ENCODE results near the gene INKA1.
A peak's percentile ranks its signal among the peaks of the same experiment; 100 is the strongest.

INKA1 gene

DNA sequence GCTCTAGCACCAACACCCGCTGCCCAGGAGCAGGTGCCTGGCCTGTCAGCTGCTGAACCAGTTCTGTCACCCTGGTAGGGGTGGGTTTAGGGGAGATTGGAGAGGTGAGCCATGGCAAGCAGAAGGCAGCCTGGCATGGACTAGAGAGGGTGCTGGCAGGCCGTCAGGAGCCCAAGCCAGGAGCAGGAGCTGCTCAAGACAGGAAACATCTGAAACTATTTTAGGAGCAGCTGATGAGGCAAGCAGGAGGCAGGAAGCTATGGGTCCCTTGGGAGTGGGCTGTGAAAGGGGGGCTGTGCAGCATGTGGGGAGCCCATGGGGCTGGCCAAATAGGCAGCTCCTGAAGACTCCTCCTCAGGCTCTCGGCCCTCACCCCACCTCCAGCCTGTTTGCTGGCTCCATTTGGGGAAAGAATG, 2.3 kb downstream of the INKA1 start:
- Histone ChIP-seq H3K27me3 (no peaks in the 10 kb centered on the region), H3K36me3 (no peaks in the 10 kb centered on the region), H3K4me1 (peaks cover 11% of the 10 kb centered on the region), H3K4me3 (ENCODE audit: low read depth, low read length) (no peak overlapping the region), H3K9me3 (no peaks in the 10 kb centered on the region)
- DNase-seq = peak; percentile 28
- TF ChIP-seq, protein P1, sequence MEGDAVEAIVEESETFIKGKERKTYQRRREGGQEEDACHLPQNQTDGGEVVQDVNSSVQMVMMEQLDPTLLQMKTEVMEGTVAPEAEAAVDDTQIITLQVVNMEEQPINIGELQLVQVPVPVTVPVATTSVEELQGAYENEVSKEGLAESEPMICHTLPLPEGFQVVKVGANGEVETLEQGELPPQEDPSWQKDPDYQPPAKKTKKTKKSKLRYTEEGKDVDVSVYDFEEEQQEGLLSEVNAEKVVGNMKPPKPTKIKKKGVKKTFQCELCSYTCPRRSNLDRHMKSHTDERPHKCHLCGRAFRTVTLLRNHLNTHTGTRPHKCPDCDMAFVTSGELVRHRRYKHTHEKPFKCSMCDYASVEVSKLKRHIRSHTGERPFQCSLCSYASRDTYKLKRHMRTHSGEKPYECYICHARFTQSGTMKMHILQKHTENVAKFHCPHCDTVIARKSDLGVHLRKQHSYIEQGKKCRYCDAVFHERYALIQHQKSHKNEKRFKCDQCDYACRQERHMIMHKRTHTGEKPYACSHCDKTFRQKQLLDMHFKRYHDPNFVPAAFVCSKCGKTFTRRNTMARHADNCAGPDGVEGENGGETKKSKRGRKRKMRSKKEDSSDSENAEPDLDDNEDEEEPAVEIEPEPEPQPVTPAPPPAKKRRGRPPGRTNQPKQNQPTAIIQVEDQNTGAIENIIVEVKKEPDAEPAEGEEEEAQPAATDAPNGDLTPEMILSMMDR (IDR thresholded peaks at IDR 0.05; ENCODE audit: low read depth, low read length) = no peak

DNA sequence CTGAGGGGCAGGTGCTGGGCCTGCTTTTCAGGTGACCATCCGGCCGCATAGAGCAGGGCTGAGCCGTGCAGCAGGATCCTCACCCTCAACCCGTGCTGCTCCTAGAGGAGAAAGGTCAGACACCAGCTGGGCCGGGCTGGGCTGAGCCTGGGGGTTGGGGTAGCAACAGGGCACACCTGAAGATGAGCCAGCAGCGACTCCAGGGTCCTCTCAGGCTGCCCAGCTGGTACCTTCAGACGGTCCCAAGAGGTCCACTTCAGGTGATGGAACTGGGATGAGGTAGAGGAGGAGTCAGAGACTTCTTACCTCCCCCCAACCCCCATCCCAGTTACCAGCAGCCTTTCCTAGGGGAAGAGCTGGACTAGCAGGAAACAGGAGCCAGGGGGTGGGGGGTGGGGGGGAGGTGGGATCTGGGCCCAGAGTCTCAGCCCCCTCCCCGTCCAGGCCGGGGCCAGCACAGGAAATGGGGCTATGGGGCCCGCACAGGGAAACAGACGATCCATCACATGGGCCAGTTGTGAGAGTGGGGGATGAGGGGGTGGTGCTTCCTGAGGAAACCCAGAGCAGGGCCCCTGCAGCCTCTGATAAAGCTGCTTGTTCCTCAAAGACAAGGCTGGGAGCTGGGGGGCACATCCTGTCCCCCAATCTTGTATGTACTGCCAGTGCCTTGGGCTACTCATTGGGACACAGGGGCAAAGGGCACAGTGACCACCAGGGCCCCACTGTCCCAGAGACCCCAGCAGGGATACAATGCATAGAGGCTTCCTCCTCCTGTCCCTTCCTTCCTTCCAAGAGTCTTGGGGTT, 3.0 kb downstream of the INKA1 start:
- Histone ChIP-seq H3K36me3 (no peaks in the 10 kb centered on the region), H3K27me3 (no peaks in the 10 kb centered on the region), H3K4me1 (peaks cover 11% of the 10 kb centered on the region), H3K4me3 (ENCODE audit: low read depth, low read length) (no peak overlapping the region), H3K9me3 (no peaks in the 10 kb centered on the region)
- DNase-seq = peak; percentile 20
- TF ChIP-seq, protein P1 (IDR thresholded peaks at IDR 0.05; ENCODE audit: low read depth, low read length) = no peak

DNA sequence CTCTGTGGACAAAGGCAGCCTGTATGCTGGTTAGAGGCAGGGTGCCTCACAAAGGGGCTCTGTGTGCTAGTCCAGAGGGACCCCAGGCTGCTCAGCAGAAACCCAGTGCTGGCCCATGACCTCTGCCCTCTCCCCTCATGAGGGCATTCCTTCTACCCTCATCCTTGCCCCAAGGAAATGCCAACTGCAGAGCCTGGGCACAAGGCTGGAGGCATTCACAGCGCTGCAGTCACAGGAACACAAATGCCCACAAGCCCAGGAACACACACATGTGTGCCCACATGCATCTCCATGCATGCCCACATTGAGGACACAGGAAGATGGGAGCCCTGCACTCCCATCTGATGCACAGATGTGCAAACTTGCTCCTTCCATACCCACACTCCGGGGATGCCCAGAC, 3.8 kb downstream of the INKA1 start:
- DNase-seq = no peak
- Histone ChIP-seq H3K4me1 (peaks cover 11% of the 10 kb centered on the region), H3K36me3 (no peaks in the 10 kb centered on the region), H3K9me3 (no peaks in the 10 kb centered on the region), H3K27me3 (no peaks in the 10 kb centered on the region), H3K4me3 (ENCODE audit: low read depth, low read length) (no peak overlapping the region)
- TF ChIP-seq, protein P1 (IDR thresholded peaks at IDR 0.05; ENCODE audit: low read depth, low read length) = no peak

DNA sequence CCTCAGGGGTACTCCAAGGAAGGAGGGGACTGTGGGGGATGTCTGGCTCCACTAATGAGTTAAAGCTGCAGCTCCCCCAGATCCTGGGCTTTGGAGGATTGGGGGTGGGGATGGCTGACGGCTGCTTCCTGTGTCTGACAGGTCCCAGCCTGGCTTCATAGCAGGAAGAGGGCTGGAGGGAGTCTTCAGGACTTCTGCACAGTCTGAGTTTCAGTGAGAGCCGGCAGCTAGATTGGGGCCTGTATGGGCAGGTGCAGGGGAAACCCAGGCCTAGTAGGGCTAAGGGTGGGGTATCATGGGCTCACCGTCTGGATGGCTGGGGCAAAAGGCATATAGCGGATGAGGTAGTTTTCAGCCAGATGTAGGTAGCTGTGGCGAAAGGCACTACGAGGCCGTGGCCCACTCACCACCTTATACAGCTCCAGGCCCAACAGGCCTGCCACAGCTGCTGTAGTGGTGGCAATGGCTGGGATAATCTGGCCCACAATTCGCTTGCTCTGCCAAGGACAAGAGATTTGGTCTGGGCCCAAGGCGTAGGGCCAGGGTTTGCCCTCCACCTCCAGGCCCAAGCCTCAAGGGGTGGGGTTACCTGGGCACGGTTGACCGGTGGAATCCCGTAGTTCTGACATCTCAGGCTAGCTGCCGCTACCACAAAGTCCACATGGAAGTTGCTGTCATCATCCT, 4.5 kb downstream of the INKA1 start:
- DNase-seq = no peak
- H3K27me3 ChIP-seq = no peaks in the 10 kb centered on the region
- H3K9me3 ChIP-seq = no peaks in the 10 kb centered on the region
- no peaks in the 10 kb centered on the region for H3K36me3 ChIP-seq
- peaks cover 11% of the 10 kb centered on the region for H3K4me1 ChIP-seq
- TF ChIP-seq, protein P1 (IDR thresholded peaks at IDR 0.05; ENCODE audit: low read depth, low read length) = no peak
- H3K4me3 ChIP-seq (ENCODE audit: low read depth, low read length) = no peak overlapping the region

DNA sequence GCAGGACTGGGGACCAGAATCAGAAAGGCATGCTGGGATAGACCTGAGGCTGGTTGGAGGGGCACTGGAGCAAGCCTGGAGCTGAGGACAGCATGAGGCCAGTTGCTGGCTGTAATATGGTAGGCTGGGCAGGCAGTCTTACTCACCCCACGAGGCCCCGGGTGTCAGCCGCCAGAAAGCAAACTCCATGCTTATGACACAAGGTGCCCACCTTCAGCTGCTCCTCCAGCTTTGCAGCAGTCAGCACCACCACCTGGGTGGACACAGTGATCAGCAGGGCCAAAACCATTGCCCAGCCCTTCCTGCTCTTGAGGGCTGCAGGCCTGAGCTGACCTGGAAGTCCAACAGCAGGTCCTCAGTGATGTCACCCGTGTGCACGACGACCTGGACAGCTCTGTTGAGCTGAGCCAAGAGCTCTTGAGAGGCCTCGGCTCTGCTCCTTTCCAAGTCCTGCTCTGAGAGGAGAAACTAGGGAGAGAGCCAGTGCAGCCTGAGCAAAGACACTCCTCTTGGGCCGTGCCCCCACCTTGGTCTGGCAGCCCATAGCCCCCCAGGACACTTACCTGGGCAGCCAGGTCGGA, 9.9 kb downstream of the INKA1 start:
- H3K4me3 ChIP-seq (ENCODE audit: low read depth, low read length) = no peak overlapping the region
- no peaks in the 10 kb centered on the region for H3K9me3 ChIP-seq
- no peaks in the 10 kb centered on the region for H3K4me1 ChIP-seq
- no peaks in the 10 kb centered on the region for H3K27me3 ChIP-seq
- H3K36me3 ChIP-seq = no peaks in the 10 kb centered on the region
- no peak for DNase-seq
- TF ChIP-seq, protein P1 (IDR thresholded peaks at IDR 0.05; ENCODE audit: low read depth, low read length) = no peak
